Uterus (tissue), 4 donors: ENCODE data around the gene SPRN. TPM values are rescaled to one million over a fixed set of nuclear protein-coding genes. Genes with fewer than 3 reads are reported as not detected.

Experiments used
- DNase-seq, 2 donors: peaks; one replicate each; pipeline ENCODE4 v3.0.0-alpha.2; 2019 to 2020
- H3K27ac ChIP-seq, 2 donors: fragments of 200-600 bp; sonication (generic); 1 replicate in 1 of 2; 2 replicates in 1 of 2; pipeline ENCODE4 v1.5.1; 2016 to 2018
- H3K27me3 ChIP-seq, 2 donors: fragments of 200-600 bp; sonication (generic); one replicate each; pipeline ENCODE4 v1.5.1; 2018 to 2019; ENCODE audit warnings: control low read depth in 1 of 2
- H3K36me3 ChIP-seq, 2 donors: fragments of 200-600 bp; sonication (generic); one replicate each; pipeline ENCODE4 v1.5.1; 2019; ENCODE audit warnings: control low read depth in 1 of 2
- H3K4me1 ChIP-seq, 2 donors: fragments of 200-600 bp; sonication (generic); one replicate each; pipeline ENCODE4 v1.5.1; 2018 to 2019; ENCODE audit warnings: control low read depth in 1 of 2
- H3K4me3 ChIP-seq, 2 donors: fragments of 200-600 bp; sonication (generic); 1 replicate in 1 of 2; 2 replicates in 1 of 2; pipeline ENCODE4 v1.5.1; 2018 to 2019; ENCODE audit warnings: mild to moderate bottlenecking in 1 of 2
- H3K9me3 ChIP-seq, 2 donors: fragments of 200-600 bp; sonication (generic); one replicate each; pipeline ENCODE4 v1.5.1; 2019; ENCODE audit warnings: control low read depth in 1 of 2
- CTCF ChIP-seq, 4 experiments: fragments of 200-600 bp in 2 of 4; fragments of 450-650 bp in 2 of 4; sonication (generic) in 2 of 4; IDR thresholded peaks; one replicate each; pipeline ENCODE4 v1.5.1; 2016 to 2019; ENCODE audit warnings: antibody characterized with exemption in 4 of 4, mild to moderate bottlenecking in 2 of 4, moderate library complexity in 1 of 4
- POLR2A ChIP-seq, 2 donors: fragments of 450-650 bp; IDR thresholded peaks; one replicate each; pipeline ENCODE4 v1.6.1; 2016; ENCODE audit warnings: antibody characterized with exemption in 2 of 2, mild to moderate bottlenecking in 1 of 2, moderate library complexity in 1 of 2
- intact Hi-C: fragments of 100-400 bp; cut with DNase I; formaldehyde crosslinking; loops from one replicate; pipeline ENCODE4 v1.15.1; 2023; ENCODE audit warnings: low total_unique reads
- total RNA-seq, 4 donors: library from RNA; depleted of rRNA in 3 of 4; stranded (reverse); fragments of >200 nt in 3 of 4; gene quantifications; one replicate each; pipeline versions ENCODE4 v1.1.0 to v1.2.4, GENCODE V29; 2014 to 2023
- donor health status: DM: yes; HTN: yes; CAD: no.

The SPRN gene
- total RNA-seq, 4 donors from 2014 or later, result 0.62 TPM; not detected in 3

GRCh38 chr10:133412381-133412711 is 12.1 kb downstream of the SPRN start:
- DNase-seq, result no peak
- no peaks in the 10 kb centered on the region for H3K27me3 ChIP-seq
- H3K4me3 ChIP-seq, result no peak overlapping the region
- H3K4me1 ChIP-seq, result no peaks in the 10 kb centered on the region
- no peak overlapping the region for H3K27ac ChIP-seq
- TF ChIP-seq CTCF (IDR thresholded peaks at IDR 0.05), result no peak
- no peak for TF ChIP-seq POLR2A (IDR thresholded peaks at IDR 0.05)
- H3K36me3 ChIP-seq, result no peaks in the 10 kb centered on the region
- H3K9me3 ChIP-seq, result peaks cover 0 to 18% of the 10 kb centered on the region in 2 donors
- intact Hi-C loops, result no loop called here

- no peak for TF ChIP-seq POLR2A (IDR thresholded peaks at IDR 0.05)
- no peak for TF ChIP-seq CTCF (IDR thresholded peaks at IDR 0.05)
- no peaks in the 10 kb centered on the region for H3K27me3 ChIP-seq
- H3K27ac ChIP-seq, result no peak overlapping the region
- no peak overlapping the region for H3K4me3 ChIP-seq
- no peaks in the 10 kb centered on the region for H3K4me1 ChIP-seq
- DNase-seq, result no peak
- peaks cover 0 to 18% of the 10 kb centered on the region in 2 donors for H3K9me3 ChIP-seq
- no peaks in the 10 kb centered on the region for H3K36me3 ChIP-seq
- intact Hi-C loops, result no loop called here
Measured at GRCh38 chr10:133411523-133412380, 12.7 kb downstream of the SPRN start.

GRCh38 chr10:133405844-133406527 is 18.4 kb downstream of the SPRN start:
- DNase-seq, result no peak
- Histone ChIP-seq H3K36me3 (no peaks in the 10 kb centered on the region), H3K27ac (no peak overlapping the region)

GRCh38 chr10:133405272-133405671 is 19.2 kb downstream of the SPRN start:
- Histone ChIP-seq H3K36me3 (no peaks in the 10 kb centered on the region), H3K27me3 (no peaks in the 10 kb centered on the region), H3K9me3 (no peaks in the 10 kb centered on the region), H3K4me3 (no peak overlapping the region), H3K4me1 (no peaks in the 10 kb centered on the region), H3K27ac (no peak overlapping the region)
- intact Hi-C loops, result no loop called here
- no peak for DNase-seq
- TF ChIP-seq POLR2A (IDR thresholded peaks at IDR 0.05) (no peak), CTCF (IDR thresholded peaks at IDR 0.05) (no peak)

More at GRCh38 chr10:133405844-133406527, 18.4 kb downstream of the SPRN start:
- Histone ChIP-seq H3K4me3 (no peak overlapping the region), H3K9me3 (peaks cover 0 to 7% of the 10 kb centered on the region in 2 donors), H3K4me1 (no peaks in the 10 kb centered on the region), H3K27me3 (no peaks in the 10 kb centered on the region)
- intact Hi-C loops, result no loop called here
- TF ChIP-seq CTCF (IDR thresholded peaks at IDR 0.05), result no peak
- TF ChIP-seq POLR2A (IDR thresholded peaks at IDR 0.05), result no peak

- no peak for DNase-seq
- H3K4me1 ChIP-seq, result no peaks in the 10 kb centered on the region
- no peaks in the 10 kb centered on the region for H3K27me3 ChIP-seq
- no peak overlapping the region for H3K4me3 ChIP-seq
- TF ChIP-seq POLR2A (IDR thresholded peaks at IDR 0.05) (no peak), CTCF (IDR thresholded peaks at IDR 0.05) (no peak)
- intact Hi-C loops, result no loop called here
- H3K9me3 ChIP-seq, result no peaks in the 10 kb centered on the region
- H3K27ac ChIP-seq, result no peak overlapping the region
- no peaks in the 10 kb centered on the region for H3K36me3 ChIP-seq
Measured at GRCh38 chr10:133403784-133404183, 20.6 kb downstream of the SPRN start.
